Measurements from ENCODE around the gene GGACT.

GRCh38 chr13:100559886-100560285 is 28.7 kb downstream of the GGACT start:
- TF ChIP-seq CTCF (IDR thresholded peaks at IDR 0.05; ENCODE audit: low read length) (no peak), EZH2 (optimal IDR thresholded peaks at IDR 0.05; ENCODE audit: low read depth, low read length) (no peak)

Measured in MM.1S (cell line).